K562 (cell line): ENCODE measurements around the gene PCNX3. TPM values are rescaled to one million over a fixed set of nuclear protein-coding genes. Genes with fewer than 3 reads are reported as not detected.

Experiments
- CTCF ChIP-seq, 3 experiments: IDR thresholded peaks in 2 of 3; conservative IDR thresholded peaks in 1 of 3; 2 replicates each; pipeline ENCODE4 v1.5.1; 2011 to 2012; ENCODE audit warnings: low read length in 3 of 3, mild to moderate bottlenecking in 3 of 3, control low read depth in 2 of 3, improper control_type of control experiment in 1 of 3, inconsistent platforms in 1 of 3, low read depth in 1 of 3, mixed read lengths in 1 of 3, moderate library complexity in 1 of 3; ENCODE audit not compliant: insufficient read depth in 2 of 3
- DPF2 ChIP-seq: fragments of 450-650 bp; IDR thresholded peaks from 2 replicates; pipeline ENCODE4 v1.6.1; 2016
- ESRRA ChIP-seq: fragments of 450-650 bp; IDR thresholded peaks from 2 replicates; pipeline ENCODE4 v1.6.1; 2014; ENCODE audit warnings: low read depth, mild to moderate bottlenecking, moderate library complexity, borderline replicate concordance
- HNRNPL ChIP-seq: fragments of 200-400 bp; formaldehyde crosslinking; IDR thresholded peaks from 2 replicates; pipeline ENCODE4 v1.6.1; 2017; ENCODE audit warnings: low read depth, mild to moderate bottlenecking, low read length
- KAT2B ChIP-seq: IDR thresholded peaks from one replicate; pipeline ENCODE4 v1.6.1; 2012; ENCODE audit warnings: low read depth, mild to moderate bottlenecking, control low read depth, inconsistent platforms, low read length, moderate library complexity
- MNT ChIP-seq, 2 experiments: fragments of 450-650 bp; conservative IDR thresholded peaks; 2 replicates each; pipeline ENCODE4 v1.6.1; 2017; ENCODE audit warnings: mild to moderate bottlenecking in 2 of 2, moderate library complexity in 2 of 2
- MXI1 ChIP-seq: IDR thresholded peaks from 2 replicates; pipeline ENCODE4 v1.6.1; 2011; ENCODE audit warnings: low read depth, mild to moderate bottlenecking, improper control_type of control experiment, low read length
- RAD21 ChIP-seq, 2 experiments: fragments of 250-450 bp in 1 of 2; fragments of 450-650 bp in 1 of 2; sonication (Bioruptor Pico) in 1 of 2; formaldehyde crosslinking in 1 of 2; IDR thresholded peaks in 1 of 2; conservative IDR thresholded peaks in 1 of 2; 2 replicates each; pipeline versions ENCODE4 v1.4.0 to v1.8.0; 2020 to 2022; ENCODE audit warnings: mild to moderate bottlenecking in 2 of 2, moderate library complexity in 1 of 2
- RBFOX2 ChIP-seq: fragments of 200-400 bp; formaldehyde crosslinking; IDR thresholded peaks from 2 replicates; pipeline ENCODE4 v1.6.1; 2017; ENCODE audit warnings: low read depth, mild to moderate bottlenecking, low read length, moderate library complexity
- SIN3B ChIP-seq: fragments of 450-650 bp; IDR thresholded peaks from 2 replicates; pipeline ENCODE4 v1.6.1; 2017; ENCODE audit warnings: low read depth, mild to moderate bottlenecking, moderate library complexity
- SMC3 ChIP-seq: conservative IDR thresholded peaks from 2 replicates; pipeline ENCODE4 v1.6.1; 2011; ENCODE audit warnings: low read depth, low read length, improper control_type of control experiment; ENCODE audit not compliant: insufficient read depth
- SRF ChIP-seq, 2 experiments: fragments of 250-450, 450-650 bp in 1 of 2; sonication (Bioruptor Pico) in 1 of 2; sonication (generic) in 1 of 2; formaldehyde crosslinking; IDR thresholded peaks; 2 replicates each; pipeline versions ENCODE4 v1.5.0 to v1.5.1; 2020 to 2022; ENCODE audit warnings: mild to moderate bottlenecking in 1 of 2, missing genetic modification reagents in 1 of 2
- STAG1 ChIP-seq: sonication (generic); formaldehyde crosslinking; IDR thresholded peaks from 2 replicates; pipeline ENCODE4 v1.5.0; 2020; ENCODE audit warnings: missing genetic modification reagents, borderline replicate concordance
- ZC3H8 ChIP-seq: fragments of 450-650 bp; IDR thresholded peaks from 2 replicates; pipeline ENCODE4 v1.6.1; 2017
- ZNF253 ChIP-seq: fragments of 250-450 bp; sonication (Bioruptor Pico); conservative IDR thresholded peaks from 2 replicates; pipeline ENCODE4 v1.6.1; 2021; ENCODE audit warnings: mild to moderate bottlenecking
- ZNF354B ChIP-seq: fragments of 250-450 bp; sonication (Bioruptor Pico); IDR thresholded peaks from 2 replicates; pipeline ENCODE4 v1.4.0; 2020
- ZNF384 ChIP-seq: IDR thresholded peaks from 2 replicates; pipeline ENCODE4 v1.6.1; 2012; ENCODE audit warnings: low read depth, low read length, improper control_type of control experiment
- polyA plus RNA-seq, 8 experiments: library from polyadenylated mRNA; depleted of rRNA in 4 of 8; stranded (reverse) in 5 of 8; unstranded in 3 of 8; fragments of >200 nt; fragmentation: Nextera tagmentation in 2 of 8; fragmentation: Illumina TruSeq in 1 of 8; extraction: Ambion mirVana in 2 of 8; extraction: Trizol in 1 of 8; gene quantifications; 2 replicates each; pipeline versions ENCODE4 v1.2.1 to v1.2.3, GENCODE V29; 2011 to 2014; ENCODE audit warnings: inconsistent platforms in 1 of 8, missing spikeins in 1 of 8
- total RNA-seq, 7 experiments: library from RNA; depleted of rRNA in 6 of 7; stranded (reverse); fragments of >200 nt in 6 of 7; fragmentation: Illumina TruSeq in 2 of 7; extraction: Trizol in 2 of 7; gene quantifications; 2 replicates each; pipeline versions ENCODE4 v1.2.1 to v1.2.3, GENCODE V29; 2011 to 2021; ENCODE audit warnings: low replicate concordance in 1 of 7
- TF ChIP-seq, protein P1 (sequence below): fragments of 450-650 bp; formaldehyde crosslinking; IDR thresholded peaks from 2 replicates; pipeline ENCODE4 v1.4.0; 2022; ENCODE audit warnings: missing genetic modification characterization
- TF ChIP-seq, protein P2 (sequence below): fragments of 450-650 bp; IDR thresholded peaks from 2 replicates; pipeline ENCODE4 v1.7.1; 2018; ENCODE audit warnings: mild to moderate bottlenecking, low read depth; ENCODE audit not compliant: partially characterized antibody

Gene PCNX3
- total and polyA plus RNA-seq, 9 of the 15 experiments (the other 6 are each of a cell fraction or from before 2014, with no cell fraction given): 0.11 to 47.8 (median 12.8) TPM

- TF ChIP-seq SMC3: peak; percentile 61
- TF ChIP-seq DPF2: no peak
- no peak for TF ChIP-seq SRF (CRISPR knock-in tag; IDR thresholded peaks at IDR 0.05)
- TF ChIP-seq ZNF253 (CRISPR knock-in tag): no peak
- no peak for TF ChIP-seq MNT (conservative IDR thresholded peaks at IDR 0.05)
- peak; percentile 60 to 62 (median 61) for TF ChIP-seq CTCF (IDR thresholded peaks at IDR 0.05 in 2 of 3, conservative IDR thresholded peaks at IDR 0.05 in 1 of 3; ENCODE audit: insufficient read depth in 2 of 3, low read depth in 1 of 3, low read length in 3 of 3)
- TF ChIP-seq HNRNPL: no peak
- no peak for TF ChIP-seq MXI1
- TF ChIP-seq ZNF384: no peak
- TF ChIP-seq KAT2B: no peak
- no peak for TF ChIP-seq ESRRA
- TF ChIP-seq ZC3H8: no peak
- TF ChIP-seq, protein P1, sequence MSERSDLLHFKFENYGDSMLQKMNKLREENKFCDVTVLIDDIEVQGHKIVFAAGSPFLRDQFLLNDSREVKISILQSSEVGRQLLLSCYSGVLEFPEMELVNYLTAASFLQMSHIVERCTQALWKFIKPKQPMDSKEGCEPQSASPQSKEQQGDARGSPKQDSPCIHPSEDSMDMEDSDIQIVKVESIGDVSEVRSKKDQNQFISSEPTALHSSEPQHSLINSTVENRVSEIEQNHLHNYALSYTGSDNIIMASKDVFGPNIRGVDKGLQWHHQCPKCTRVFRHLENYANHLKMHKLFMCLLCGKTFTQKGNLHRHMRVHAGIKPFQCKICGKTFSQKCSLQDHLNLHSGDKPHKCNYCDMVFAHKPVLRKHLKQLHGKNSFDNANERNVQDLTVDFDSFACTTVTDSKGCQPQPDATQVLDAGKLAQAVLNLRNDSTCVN: no peak
- TF ChIP-seq SIN3B: no peak
- peak; percentile 52 to 58 for TF ChIP-seq RAD21 (CRISPR knock-in tag; conservative IDR thresholded peaks at IDR 0.05 in 1 of 2, IDR thresholded peaks at IDR 0.05 in 1 of 2)
- TF ChIP-seq STAG1 (CRISPR knock-in tag): peak; percentile 45; the same call in 1 of the 2 replicates
- peak; percentile 25; the same call in 1 of the 2 replicates for TF ChIP-seq RBFOX2
- TF ChIP-seq ZNF354B (CRISPR knock-in tag): no peak
- TF ChIP-seq, protein P2, sequence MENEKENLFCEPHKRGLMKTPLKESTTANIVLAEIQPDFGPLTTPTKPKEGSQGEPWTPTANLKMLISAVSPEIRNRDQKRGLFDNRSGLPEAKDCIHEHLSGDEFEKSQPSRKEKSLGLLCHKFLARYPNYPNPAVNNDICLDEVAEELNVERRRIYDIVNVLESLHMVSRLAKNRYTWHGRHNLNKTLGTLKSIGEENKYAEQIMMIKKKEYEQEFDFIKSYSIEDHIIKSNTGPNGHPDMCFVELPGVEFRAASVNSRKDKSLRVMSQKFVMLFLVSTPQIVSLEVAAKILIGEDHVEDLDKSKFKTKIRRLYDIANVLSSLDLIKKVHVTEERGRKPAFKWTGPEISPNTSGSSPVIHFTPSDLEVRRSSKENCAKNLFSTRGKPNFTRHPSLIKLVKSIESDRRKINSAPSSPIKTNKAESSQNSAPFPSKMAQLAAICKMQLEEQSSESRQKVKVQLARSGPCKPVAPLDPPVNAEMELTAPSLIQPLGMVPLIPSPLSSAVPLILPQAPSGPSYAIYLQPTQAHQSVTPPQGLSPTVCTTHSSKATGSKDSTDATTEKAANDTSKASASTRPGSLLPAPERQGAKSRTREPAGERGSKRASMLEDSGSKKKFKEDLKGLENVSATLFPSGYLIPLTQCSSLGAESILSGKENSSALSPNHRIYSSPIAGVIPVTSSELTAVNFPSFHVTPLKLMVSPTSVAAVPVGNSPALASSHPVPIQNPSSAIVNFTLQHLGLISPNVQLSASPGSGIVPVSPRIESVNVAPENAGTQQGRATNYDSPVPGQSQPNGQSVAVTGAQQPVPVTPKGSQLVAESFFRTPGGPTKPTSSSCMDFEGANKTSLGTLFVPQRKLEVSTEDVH: no peak
Measured at GRCh38 chr11:65625628-65626342, 10.2 kb downstream of the PCNX3 start (continued).
